ENCODE measurements around the gene GNG7. TPM values are rescaled to one million over a fixed set of nuclear protein-coding genes. Genes with fewer than 3 reads are reported as not detected.
"Not testable (repeated sequence)": the region's sequence is repeated elsewhere in the genome, so short reads cannot be mapped to it uniquely, and the experiment has no call there.

Gene GNG7
- total RNA-seq, 1 donor: 0.72 TPM

DNA sequence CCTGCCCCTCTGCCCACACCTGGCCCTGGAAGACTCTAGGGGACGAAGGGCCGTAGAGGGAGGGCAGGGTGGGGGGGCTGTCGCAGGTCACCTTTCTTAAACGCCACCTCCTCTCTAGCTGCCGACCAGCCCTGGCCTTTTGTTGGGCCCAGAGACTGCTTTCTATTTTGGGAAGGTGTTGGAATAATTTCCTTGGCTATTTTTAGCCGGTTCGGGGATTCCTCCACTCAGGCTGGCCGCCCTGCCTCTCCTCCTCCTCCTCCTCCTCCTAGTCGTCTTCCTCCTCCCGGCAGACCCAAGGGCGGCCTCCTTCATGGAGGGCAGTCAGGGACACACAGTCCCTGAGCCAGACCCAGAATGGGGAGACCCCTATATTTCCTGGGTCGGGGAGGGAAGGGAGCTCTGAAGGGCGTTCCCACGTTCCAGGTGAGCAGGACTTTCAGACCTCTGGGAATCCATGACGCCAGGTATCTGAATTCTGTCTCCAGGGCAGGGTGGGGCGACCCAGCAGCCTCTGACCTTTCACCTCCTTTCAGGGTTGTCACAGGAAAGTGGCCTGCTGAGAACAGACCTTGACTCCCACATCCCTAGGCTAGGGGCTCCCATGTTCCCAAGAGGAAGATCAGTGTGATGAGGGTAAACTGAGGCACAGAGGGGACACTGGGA lies 206.7 kb downstream of the GNG7 start:
- H3K9me3 ChIP-seq (ENCODE audit: low read depth, low read length): no peaks in the 10 kb centered on the region
- peak overlapping the region; percentile 93 for H3K4me2 ChIP-seq (ENCODE audit: insufficient read depth, low read length)
- peak overlapping the region; percentile 79 for H3K4me3 ChIP-seq (ENCODE audit: insufficient read depth, low read length)
- H3K36me3 ChIP-seq (ENCODE audit: insufficient read depth, low read length): no peaks in the 10 kb centered on the region
- H3K79me2 ChIP-seq (ENCODE audit: insufficient read depth, low read length): no peaks in the 10 kb centered on the region
- no peak overlapping the region for H2AFZ ChIP-seq (ENCODE audit: low read length)
- no peaks in the 10 kb centered on the region for H3K27me3 ChIP-seq (ENCODE audit: insufficient read depth, low read length)
- TF ChIP-seq, protein P1, sequence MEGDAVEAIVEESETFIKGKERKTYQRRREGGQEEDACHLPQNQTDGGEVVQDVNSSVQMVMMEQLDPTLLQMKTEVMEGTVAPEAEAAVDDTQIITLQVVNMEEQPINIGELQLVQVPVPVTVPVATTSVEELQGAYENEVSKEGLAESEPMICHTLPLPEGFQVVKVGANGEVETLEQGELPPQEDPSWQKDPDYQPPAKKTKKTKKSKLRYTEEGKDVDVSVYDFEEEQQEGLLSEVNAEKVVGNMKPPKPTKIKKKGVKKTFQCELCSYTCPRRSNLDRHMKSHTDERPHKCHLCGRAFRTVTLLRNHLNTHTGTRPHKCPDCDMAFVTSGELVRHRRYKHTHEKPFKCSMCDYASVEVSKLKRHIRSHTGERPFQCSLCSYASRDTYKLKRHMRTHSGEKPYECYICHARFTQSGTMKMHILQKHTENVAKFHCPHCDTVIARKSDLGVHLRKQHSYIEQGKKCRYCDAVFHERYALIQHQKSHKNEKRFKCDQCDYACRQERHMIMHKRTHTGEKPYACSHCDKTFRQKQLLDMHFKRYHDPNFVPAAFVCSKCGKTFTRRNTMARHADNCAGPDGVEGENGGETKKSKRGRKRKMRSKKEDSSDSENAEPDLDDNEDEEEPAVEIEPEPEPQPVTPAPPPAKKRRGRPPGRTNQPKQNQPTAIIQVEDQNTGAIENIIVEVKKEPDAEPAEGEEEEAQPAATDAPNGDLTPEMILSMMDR (IDR thresholded peaks at IDR 0.05; ENCODE audit: extremely low read depth, low read depth, low read length): no peak
- peak overlapping the region; percentile 86 for H3K27ac ChIP-seq (ENCODE audit: low read depth, low read length)
- DNase-seq (ENCODE audit: insufficient read length, low spot score, missing footprints): peak; percentile 91
- peaks cover 30% of the 10 kb centered on the region for H3K4me1 ChIP-seq (ENCODE audit: insufficient read depth, low read length)
- H4K20me1 ChIP-seq (ENCODE audit: insufficient read depth, low read length): no peaks in the 10 kb centered on the region

DNA sequence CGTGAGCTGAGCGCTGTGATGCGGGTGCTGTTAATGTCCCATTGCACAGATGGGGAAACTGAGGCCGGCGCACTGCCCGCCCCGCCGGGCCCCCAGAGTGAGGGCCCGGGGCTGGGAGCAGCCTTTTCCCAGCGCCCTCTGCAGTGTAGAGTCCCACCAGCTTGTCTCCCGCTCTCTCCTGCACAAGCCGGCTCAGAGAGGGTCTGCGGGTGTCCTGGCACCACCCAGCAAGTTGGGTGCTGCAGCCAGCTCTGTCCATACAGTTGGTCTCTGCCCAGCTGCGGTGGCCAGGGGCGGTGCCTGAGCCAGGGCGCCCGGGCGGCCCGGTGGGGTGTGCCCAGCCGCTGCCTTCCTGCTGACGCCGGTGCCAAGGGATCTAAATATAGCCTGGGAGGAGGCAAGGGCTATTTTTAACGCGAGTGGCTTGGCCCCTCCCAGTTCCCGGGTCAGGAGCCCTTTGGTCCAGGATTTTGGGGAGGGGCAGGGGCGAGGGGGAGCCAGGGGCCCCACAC lies 207.3 kb downstream of the GNG7 start:
- peaks cover 30% of the 10 kb centered on the region for H3K4me1 ChIP-seq (ENCODE audit: insufficient read depth, low read length)
- H3K27me3 ChIP-seq (ENCODE audit: insufficient read depth, low read length): no peaks in the 10 kb centered on the region
- DNase-seq (ENCODE audit: insufficient read length, low spot score, missing footprints): peak; percentile 95
- H2AFZ ChIP-seq (ENCODE audit: low read length): no peak overlapping the region
- no peaks in the 10 kb centered on the region for H3K36me3 ChIP-seq (ENCODE audit: insufficient read depth, low read length)
- peak overlapping the region; percentile 79 for H3K4me3 ChIP-seq (ENCODE audit: insufficient read depth, low read length)
- H3K79me2 ChIP-seq (ENCODE audit: insufficient read depth, low read length): no peaks in the 10 kb centered on the region
- H3K27ac ChIP-seq (ENCODE audit: low read depth, low read length): peak overlapping the region; percentile 86
- H3K4me2 ChIP-seq (ENCODE audit: insufficient read depth, low read length): peak overlapping the region; percentile 93
- no peaks in the 10 kb centered on the region for H3K9me3 ChIP-seq (ENCODE audit: low read depth, low read length)
- TF ChIP-seq, protein P1 (IDR thresholded peaks at IDR 0.05; ENCODE audit: extremely low read depth, low read depth, low read length): no peak
- H4K20me1 ChIP-seq (ENCODE audit: insufficient read depth, low read length): no peaks in the 10 kb centered on the region

DNA sequence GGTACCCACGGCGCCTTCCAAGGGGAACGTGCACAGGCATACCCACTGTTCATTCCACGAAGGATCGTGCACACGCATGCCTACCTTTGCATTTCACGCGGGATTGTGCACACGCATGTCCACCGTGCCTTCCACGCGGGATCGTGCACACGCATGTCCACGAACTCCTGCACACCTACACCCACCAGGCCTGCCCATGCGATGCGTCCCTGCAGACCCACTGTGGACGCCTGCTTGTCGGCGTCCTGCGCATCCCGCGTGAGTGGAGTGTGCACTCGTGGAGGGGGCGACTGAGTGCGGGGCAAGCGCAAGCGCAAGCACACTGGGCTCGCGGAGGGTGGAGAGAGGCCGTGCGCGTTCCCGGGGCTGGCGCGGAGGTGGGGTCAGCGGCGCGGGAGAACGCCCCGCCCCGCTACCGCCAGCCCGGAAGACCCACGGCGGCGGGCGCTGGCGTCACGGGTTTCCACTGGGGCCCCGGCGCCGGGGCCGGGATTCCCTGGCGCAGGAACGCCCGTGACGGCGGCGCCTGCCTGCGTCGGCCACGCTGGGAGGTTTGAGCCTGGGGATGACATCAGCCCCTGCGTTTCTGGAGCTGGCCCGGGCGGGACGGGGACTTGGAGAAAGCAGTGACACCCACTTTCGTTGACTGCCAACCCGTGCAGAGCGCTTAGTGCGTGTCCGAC lies 207.9 kb downstream of the GNG7 start:
- Histone ChIP-seq H3K27ac (ENCODE audit: low read depth, low read length) (peak overlapping the region; percentile 86), H2AFZ (ENCODE audit: low read length) (peak overlapping the region; percentile 74), H3K4me3 (ENCODE audit: insufficient read depth, low read length) (peak overlapping the region; percentile 79), H3K79me2 (ENCODE audit: insufficient read depth, low read length) (no peaks in the 10 kb centered on the region), H3K4me1 (ENCODE audit: insufficient read depth, low read length) (peaks cover 31% of the 10 kb centered on the region), H4K20me1 (ENCODE audit: insufficient read depth, low read length) (no peaks in the 10 kb centered on the region), H3K4me2 (ENCODE audit: insufficient read depth, low read length) (peak overlapping the region; percentile 93), H3K9me3 (ENCODE audit: low read depth, low read length) (no peaks in the 10 kb centered on the region), H3K27me3 (ENCODE audit: insufficient read depth, low read length) (no peaks in the 10 kb centered on the region), H3K36me3 (ENCODE audit: insufficient read depth, low read length) (no peaks in the 10 kb centered on the region)
- TF ChIP-seq, protein P1 (IDR thresholded peaks at IDR 0.05; ENCODE audit: extremely low read depth, low read depth, low read length): no peak
- DNase-seq (ENCODE audit: insufficient read length, low spot score, missing footprints): peak; percentile 98

DNA sequence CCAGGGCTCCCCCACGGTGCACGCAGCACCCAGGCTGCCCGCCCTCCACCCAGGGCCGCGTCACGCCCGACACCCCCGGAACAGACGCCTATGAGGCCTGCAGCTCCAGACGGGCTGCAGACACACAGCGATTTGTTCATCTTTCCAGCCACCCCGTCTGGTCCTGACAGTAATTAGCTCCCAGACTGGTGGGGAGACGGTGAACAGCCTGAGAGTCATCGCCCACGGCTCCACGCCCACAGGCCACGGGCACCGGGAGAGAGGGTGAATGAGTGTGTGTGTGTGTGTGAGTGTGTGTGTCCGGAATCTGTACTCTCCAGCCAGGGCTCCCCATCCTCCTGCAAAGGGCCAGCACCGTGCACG lies 208.4 kb downstream of the GNG7 start:
- Histone ChIP-seq H3K27ac (ENCODE audit: low read depth, low read length) (peak overlapping the region; percentile 86), H3K79me2 (ENCODE audit: insufficient read depth, low read length) (no peaks in the 10 kb centered on the region), H3K4me1 (ENCODE audit: insufficient read depth, low read length) (peaks cover 34% of the 10 kb centered on the region), H4K20me1 (ENCODE audit: insufficient read depth, low read length) (no peaks in the 10 kb centered on the region), H3K4me3 (ENCODE audit: insufficient read depth, low read length) (peak overlapping the region; percentile 79), H3K36me3 (ENCODE audit: insufficient read depth, low read length) (no peaks in the 10 kb centered on the region), H3K4me2 (ENCODE audit: insufficient read depth, low read length) (peak overlapping the region; percentile 93), H2AFZ (ENCODE audit: low read length) (peak overlapping the region; percentile 74), H3K9me3 (ENCODE audit: low read depth, low read length) (no peaks in the 10 kb centered on the region), H3K27me3 (ENCODE audit: insufficient read depth, low read length) (no peaks in the 10 kb centered on the region)
- DNase-seq (ENCODE audit: insufficient read length, low spot score, missing footprints): peak; percentile 98
- TF ChIP-seq, protein P1 (IDR thresholded peaks at IDR 0.05; ENCODE audit: extremely low read depth, low read depth, low read length): no peak

DNA sequence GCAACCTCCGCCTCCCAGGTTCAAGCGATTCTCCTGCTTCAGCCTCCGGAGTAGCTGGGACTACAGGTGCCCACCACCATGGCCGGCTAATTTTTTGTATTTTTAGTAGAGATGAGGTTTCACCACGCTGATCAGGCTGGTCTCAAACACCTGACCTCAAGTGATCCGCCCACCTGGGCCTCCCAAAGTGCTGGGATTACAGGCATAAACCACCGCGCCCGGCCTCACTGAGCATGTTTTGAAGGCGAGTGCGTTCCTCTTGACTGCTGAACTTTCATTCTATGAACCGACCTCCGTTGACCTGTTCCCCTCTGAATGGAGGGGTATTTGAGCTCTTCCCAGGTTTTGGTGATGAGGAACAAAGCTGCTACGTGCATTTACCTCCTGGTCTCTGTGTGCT lies 209.0 kb downstream of the GNG7 start:
- not testable (repeated sequence) for H3K9me3 ChIP-seq (ENCODE audit: low read depth, low read length); H3K36me3 ChIP-seq (ENCODE audit: insufficient read depth, low read length); H3K79me2 ChIP-seq (ENCODE audit: insufficient read depth, low read length); H3K4me2 ChIP-seq (ENCODE audit: insufficient read depth, low read length); H3K27me3 ChIP-seq (ENCODE audit: insufficient read depth, low read length); H2AFZ ChIP-seq (ENCODE audit: low read length); H3K4me3 ChIP-seq (ENCODE audit: insufficient read depth, low read length); H4K20me1 ChIP-seq (ENCODE audit: insufficient read depth, low read length)
- Histone ChIP-seq H3K27ac (ENCODE audit: low read depth, low read length) (peak overlapping the region; percentile 48), H3K4me1 (ENCODE audit: insufficient read depth, low read length) (peaks cover 38% of the 10 kb centered on the region)
- DNase-seq (ENCODE audit: insufficient read length, low spot score, missing footprints): peak; percentile 30

Data from osteoblast (primary cell).